ENCODE measurements around the gene MAP6D1.

GRCh38 chr3:183828538-183828870 lies 3.1 kb upstream of the MAP6D1 start:
- TF ChIP-seq CTCF (IDR thresholded peaks at IDR 0.05; ENCODE audit: borderline replicate concordance, extremely low read depth, low read length, poor library complexity, severe bottlenecking) (no peak), EZH2 (IDR thresholded peaks at IDR 0.05; ENCODE audit: borderline replicate concordance, low read depth, low read length, severe bottlenecking) (no peak)

Data from DND-41 (cell line).